ENCODE results near the gene TCEAL9.

TCEAL9 gene

DNA sequence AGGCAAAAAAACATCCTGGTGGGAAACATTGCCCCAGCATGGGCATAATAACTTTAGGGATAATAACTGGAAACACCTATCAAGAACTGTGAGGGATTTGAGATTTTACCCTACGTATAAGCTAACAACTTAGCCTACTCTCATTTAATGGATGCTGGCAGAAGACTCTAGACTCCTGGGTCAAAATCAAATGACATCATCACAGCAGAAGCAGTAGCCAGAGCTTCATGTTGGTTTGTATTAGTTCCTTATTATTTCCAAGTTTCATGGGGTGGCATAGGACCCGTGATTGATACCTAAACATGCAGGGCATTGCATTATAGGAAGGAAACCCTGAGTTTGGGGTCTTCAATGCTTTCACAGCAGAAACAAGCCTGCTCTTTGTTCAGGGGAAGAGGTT, 4.6 kb downstream of the TCEAL9 start:
- TF ChIP-seq, protein P1, sequence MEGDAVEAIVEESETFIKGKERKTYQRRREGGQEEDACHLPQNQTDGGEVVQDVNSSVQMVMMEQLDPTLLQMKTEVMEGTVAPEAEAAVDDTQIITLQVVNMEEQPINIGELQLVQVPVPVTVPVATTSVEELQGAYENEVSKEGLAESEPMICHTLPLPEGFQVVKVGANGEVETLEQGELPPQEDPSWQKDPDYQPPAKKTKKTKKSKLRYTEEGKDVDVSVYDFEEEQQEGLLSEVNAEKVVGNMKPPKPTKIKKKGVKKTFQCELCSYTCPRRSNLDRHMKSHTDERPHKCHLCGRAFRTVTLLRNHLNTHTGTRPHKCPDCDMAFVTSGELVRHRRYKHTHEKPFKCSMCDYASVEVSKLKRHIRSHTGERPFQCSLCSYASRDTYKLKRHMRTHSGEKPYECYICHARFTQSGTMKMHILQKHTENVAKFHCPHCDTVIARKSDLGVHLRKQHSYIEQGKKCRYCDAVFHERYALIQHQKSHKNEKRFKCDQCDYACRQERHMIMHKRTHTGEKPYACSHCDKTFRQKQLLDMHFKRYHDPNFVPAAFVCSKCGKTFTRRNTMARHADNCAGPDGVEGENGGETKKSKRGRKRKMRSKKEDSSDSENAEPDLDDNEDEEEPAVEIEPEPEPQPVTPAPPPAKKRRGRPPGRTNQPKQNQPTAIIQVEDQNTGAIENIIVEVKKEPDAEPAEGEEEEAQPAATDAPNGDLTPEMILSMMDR (IDR thresholded peaks at IDR 0.05; ENCODE audit: extremely low read depth, missing control alignments): no peak
- no peak for DNase-seq (ENCODE audit: low spot score)

DNA sequence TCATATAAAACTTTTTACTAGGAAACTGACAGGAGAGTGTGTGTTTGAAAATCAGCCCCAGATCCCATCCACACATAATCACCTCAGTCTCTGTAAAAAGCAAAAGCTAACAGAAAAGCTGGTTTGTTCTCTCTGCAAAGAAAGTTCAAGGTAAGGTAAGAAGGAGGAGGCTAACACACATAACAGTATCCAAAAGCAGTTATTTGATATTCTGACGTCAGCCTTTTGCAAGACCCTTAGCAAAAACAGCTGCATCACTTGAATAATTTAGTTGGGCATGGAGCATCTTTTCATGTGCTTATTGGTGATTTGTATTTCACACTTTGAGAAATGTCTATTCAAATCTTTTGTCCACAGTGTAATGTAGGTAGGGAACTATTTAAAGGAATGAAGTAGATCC, 5.5 kb downstream of the TCEAL9 start:
- TF ChIP-seq, protein P1 (IDR thresholded peaks at IDR 0.05; ENCODE audit: extremely low read depth, missing control alignments): no peak
- no peak for DNase-seq (ENCODE audit: low spot score)

DNA sequence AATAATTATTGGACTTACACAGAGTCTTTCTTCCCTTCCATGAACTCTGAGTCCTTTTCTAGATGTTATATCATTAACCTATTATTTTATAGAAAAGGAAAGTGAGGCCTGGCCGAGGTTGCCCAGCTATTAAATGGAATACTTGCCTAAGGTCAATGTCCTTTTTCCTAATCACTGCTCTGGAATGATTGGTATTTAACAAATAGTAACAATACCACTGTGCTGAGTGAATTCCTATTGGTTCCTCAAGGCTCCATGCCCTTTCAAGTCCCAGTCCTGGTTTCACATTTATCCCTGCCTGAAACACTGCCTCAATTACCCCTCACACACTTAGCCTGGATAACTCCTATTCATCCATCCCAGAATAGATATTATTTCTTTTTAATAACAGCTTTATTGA, 6.2 kb downstream of the TCEAL9 start:
- DNase-seq (ENCODE audit: low spot score): no peak
- TF ChIP-seq, protein P1 (IDR thresholded peaks at IDR 0.05; ENCODE audit: extremely low read depth, missing control alignments): no peak

DNA sequence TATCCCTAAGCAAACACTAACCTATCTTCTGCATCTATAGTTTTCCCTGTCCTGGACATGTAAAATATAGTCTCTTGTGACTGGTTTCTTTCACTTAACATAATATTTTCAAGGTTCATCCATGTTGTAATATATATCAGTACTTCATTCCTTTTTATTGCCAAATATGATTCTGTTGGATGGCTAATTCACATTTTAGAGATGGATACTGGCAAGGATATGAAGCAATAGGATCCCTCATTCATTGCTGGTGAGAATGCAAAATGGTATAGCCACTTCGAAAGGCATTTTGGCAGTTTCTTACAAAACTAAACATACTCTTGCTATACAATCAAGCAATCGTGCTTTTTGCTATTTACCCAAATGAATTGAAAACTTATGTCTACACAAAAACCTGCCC, 6.7 kb downstream of the TCEAL9 start:
- DNase-seq (ENCODE audit: low spot score): no peak
- TF ChIP-seq, protein P1 (IDR thresholded peaks at IDR 0.05; ENCODE audit: extremely low read depth, missing control alignments): no peak

DNA sequence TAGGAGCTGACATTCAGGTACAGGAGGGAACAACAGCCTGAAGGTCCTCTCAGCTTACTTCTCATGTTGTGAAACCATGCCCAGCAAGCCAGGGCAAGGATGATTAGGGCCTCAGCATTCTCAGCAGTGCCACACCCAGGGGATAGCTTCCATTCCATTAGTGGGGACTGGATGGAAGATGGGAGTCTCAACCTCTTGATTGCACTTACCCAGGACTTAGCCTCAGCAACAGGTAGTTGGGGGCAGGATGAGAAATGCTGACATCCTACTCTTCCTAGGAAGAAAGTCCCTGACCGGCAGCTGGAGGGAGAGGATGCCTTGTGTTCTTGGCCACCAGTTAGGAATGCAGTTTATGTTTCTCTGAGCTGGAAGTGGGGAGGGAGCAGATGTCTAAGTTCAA, 11.2 kb downstream of the TCEAL9 start:
- TF ChIP-seq, protein P1 (IDR thresholded peaks at IDR 0.05; ENCODE audit: extremely low read depth, missing control alignments): no peak
- DNase-seq (ENCODE audit: low spot score): no peak

DNA sequence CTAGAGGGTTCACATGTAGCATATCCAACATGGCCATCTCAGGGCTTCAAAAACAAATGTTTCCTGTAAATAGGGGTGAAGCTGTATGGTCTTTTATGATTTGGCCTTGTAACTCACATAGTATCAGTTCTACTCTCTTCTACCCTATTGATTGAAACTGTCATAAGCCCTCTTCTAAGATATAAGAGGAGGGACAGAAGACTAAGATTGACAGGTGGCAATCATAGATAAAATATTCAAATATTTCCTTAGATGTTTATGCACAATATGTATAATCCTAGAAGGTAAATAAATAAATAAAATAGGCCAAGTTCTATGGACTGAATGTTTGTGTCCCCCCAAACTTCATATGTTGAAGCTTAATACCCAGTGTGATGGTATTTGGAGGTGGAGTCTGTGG, 13.2 kb downstream of the TCEAL9 start:
- TF ChIP-seq, protein P1 (IDR thresholded peaks at IDR 0.05; ENCODE audit: extremely low read depth, missing control alignments): no peak
- no peak for DNase-seq (ENCODE audit: low spot score)

DNA sequence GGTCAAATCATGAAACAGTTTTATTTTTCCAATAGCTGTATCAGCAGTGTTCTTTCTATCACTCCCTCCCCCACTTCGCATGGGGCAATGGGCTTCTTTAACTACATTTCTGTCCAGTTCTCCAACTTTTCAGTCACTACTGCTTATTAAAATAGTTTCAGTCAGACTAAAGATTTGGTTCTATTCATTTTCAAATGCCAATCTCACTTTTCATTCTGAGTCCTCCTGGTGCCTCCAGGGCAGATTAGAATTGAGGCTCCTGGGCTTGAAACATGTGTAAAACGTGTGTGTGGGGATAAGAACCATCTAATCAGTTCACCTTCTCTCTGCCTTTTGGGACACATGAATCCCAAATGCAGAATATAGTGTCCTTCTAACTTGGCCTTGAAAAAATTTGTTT, 16.6 kb downstream of the TCEAL9 start:
- DNase-seq (ENCODE audit: low spot score): no peak
- TF ChIP-seq, protein P1 (IDR thresholded peaks at IDR 0.05; ENCODE audit: extremely low read depth, missing control alignments): no peak

Data from GM20000 (cell line).